Keratinocyte (primary cell): Measurements from ENCODE around the gene MRTFB.

ENCODE experiments used
- CTCF ChIP-seq, 3 experiments: IDR thresholded peaks in 1 of 3; conservative IDR thresholded peaks in 1 of 3; optimal IDR thresholded peaks in 1 of 3; 2 replicates in 2 of 3; 3 replicates in 1 of 3; pipeline versions ENCODE3 to v1.5.1; 2011; ENCODE audit warnings: low read length in 3 of 3, mild to moderate bottlenecking in 3 of 3, moderate library complexity in 2 of 3, control low read depth in 1 of 3, inconsistent platforms in 1 of 3; ENCODE audit not compliant: insufficient read depth in 2 of 3; ENCODE audit errors: extremely low read depth in 1 of 3
- EZH2 ChIP-seq: IDR thresholded peaks from one replicate; pipeline ENCODE4 v1.6.1; 2012; ENCODE audit warnings: inconsistent platforms, mild to moderate bottlenecking, low read length, moderate library complexity

DNA sequence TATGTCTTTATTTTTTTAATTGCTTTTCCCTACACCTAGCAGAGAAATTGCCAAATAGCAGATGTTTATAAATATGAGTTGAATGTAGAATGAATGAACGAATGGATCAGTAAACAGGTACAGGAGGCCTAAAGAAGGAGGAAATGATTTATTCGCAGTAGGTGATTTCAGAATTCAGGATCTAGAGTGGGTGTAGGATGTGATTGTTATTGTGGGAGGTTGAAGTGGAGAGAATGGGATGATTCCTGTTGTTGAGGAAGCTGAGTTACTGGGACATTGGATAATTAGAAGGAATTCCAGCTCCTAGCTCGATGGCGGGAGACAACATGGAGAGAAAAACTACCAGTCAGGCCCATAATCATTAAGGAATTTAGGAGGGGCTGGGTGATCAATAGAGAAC lies 42.2 kb downstream of the MRTFB start:
- TF ChIP-seq CTCF (optimal IDR thresholded peaks at IDR 0.05 in 1 of 3, IDR thresholded peaks at IDR 0.05 in 1 of 3, conservative IDR thresholded peaks at IDR 0.05 in 1 of 3; ENCODE audit: extremely low read depth in 1 of 3, insufficient read depth in 2 of 3, low read length in 3 of 3) (no peak), EZH2 (no peak)
